HG02938 (cell line): ENCODE measurements around the gene DDHD1.

ENCODE experiments used
- ATAC-seq: cut with Tn5 transposase; IDR thresholded peaks from one replicate; pipeline ENCODE4 v1.9.1; 2021; ENCODE audit warnings: mild to moderate bottlenecking, moderate library complexity; ENCODE audit not compliant: unreplicated experiment

DDHD1 gene

GRCh38 chr14:53035336-53036210, 117.5 kb downstream of the DDHD1 start:
- no peak for ATAC-seq

GRCh38 chr14:53034688-53035230, 118.4 kb downstream of the DDHD1 start:
- no peak for ATAC-seq

- ATAC-seq = no peak
Observed at GRCh38 chr14:53034036-53034435, 119.1 kb downstream of the DDHD1 start.

- no peak for ATAC-seq
Observed at GRCh38 chr14:53032838-53033390, 120.2 kb downstream of the DDHD1 start.

GRCh38 chr14:53032161-53032803, 120.8 kb downstream of the DDHD1 start:
- no peak for ATAC-seq

GRCh38 chr14:53027562-53027961, 125.6 kb downstream of the DDHD1 start:
- no peak for ATAC-seq

- no peak for ATAC-seq
Observed at GRCh38 chr14:53027041-53027440, 126.1 kb downstream of the DDHD1 start.

- no peak for ATAC-seq
Observed at GRCh38 chr14:53023325-53023724, 129.8 kb downstream of the DDHD1 start.

- ATAC-seq = no peak
Observed at GRCh38 chr14:53022593-53022992, 130.5 kb downstream of the DDHD1 start.

GRCh38 chr14:53020193-53020932, 132.8 kb downstream of the DDHD1 start:
- ATAC-seq = no peak

- no peak for ATAC-seq
Observed at GRCh38 chr14:53019406-53019805, 133.7 kb downstream of the DDHD1 start.

GRCh38 chr14:53017837-53018236, 135.3 kb downstream of the DDHD1 start:
- ATAC-seq = no peak

GRCh38 chr14:53016919-53017318, 136.2 kb downstream of the DDHD1 start:
- ATAC-seq = no peak

GRCh38 chr14:53016491-53016890, 136.6 kb downstream of the DDHD1 start:
- ATAC-seq = no peak

- no peak for ATAC-seq
Observed at GRCh38 chr14:53011053-53011462, 142.1 kb downstream of the DDHD1 start.

- ATAC-seq = no peak
Observed at GRCh38 chr14:53010193-53011040, 142.7 kb downstream of the DDHD1 start.

GRCh38 chr14:53006931-53007562, 146.1 kb downstream of the DDHD1 start:
- no peak for ATAC-seq

- no peak for ATAC-seq
Observed at GRCh38 chr14:53004976-53005375, 148.1 kb downstream of the DDHD1 start.

- no peak for ATAC-seq
Observed at GRCh38 chr14:53003776-53004175, 149.3 kb downstream of the DDHD1 start.

- no peak for ATAC-seq
Observed at GRCh38 chr14:53002576-53002975, 150.5 kb downstream of the DDHD1 start.
